Transverse colon (tissue), 4 donors: Measurements from ENCODE around the gene TTC28. TPM values are rescaled to one million over a fixed set of nuclear protein-coding genes. Genes with fewer than 3 reads are reported as not detected.
"Not testable (repeated sequence)": the region's sequence is repeated elsewhere in the genome, so short reads cannot be mapped to it uniquely, and the experiment has no call there.

Experiments
- DNase-seq: peaks from one replicate; pipeline ENCODE4 v3.0.0-alpha.2; 2019
- H3K27ac ChIP-seq, 4 donors: fragments of 200-600 bp; sonication (generic); 2 replicates each; pipeline ENCODE4 v1.5.1; 2016 to 2018; ENCODE audit warnings: inconsistent platforms in 4 of 4
- H3K27me3 ChIP-seq: fragments of 200-600 bp; sonication (generic); 2 replicates; pipeline ENCODE4 v1.5.1; 2017; ENCODE audit warnings: inconsistent platforms
- H3K36me3 ChIP-seq, 4 donors: fragments of 200-600 bp; sonication (generic); 2 replicates each; pipeline ENCODE4 v1.5.1; 2017 to 2019; ENCODE audit warnings: inconsistent platforms in 4 of 4
- H3K4me1 ChIP-seq, 4 donors: fragments of 200-600 bp; sonication (generic); 2 replicates each; pipeline ENCODE4 v1.5.1; 2017 to 2020; ENCODE audit warnings: inconsistent platforms in 4 of 4
- H3K4me3 ChIP-seq, 4 donors: fragments of 200-600 bp; sonication (generic); 1 replicate in 1 of 4; 2 replicates in 3 of 4; pipeline versions ENCODE4 v1.5.1 to v1.6.1; 2017 to 2019; ENCODE audit warnings: inconsistent platforms in 4 of 4
- H3K9me3 ChIP-seq, 2 donors: fragments of 200-600 bp; sonication (generic); 2 replicates each; pipeline ENCODE4 v1.5.1; 2017 to 2019; ENCODE audit warnings: inconsistent platforms in 2 of 2
- EP300 ChIP-seq: sonication (generic); formaldehyde crosslinking; IDR thresholded peaks from one replicate; pipeline ENCODE4 v1.6.1; 2017; ENCODE audit warnings: antibody characterized with exemption, low read depth
- POLR2A ChIP-seq: fragments of 450-650 bp; IDR thresholded peaks from one replicate; pipeline ENCODE4 v1.6.1; 2016; ENCODE audit warnings: antibody characterized with exemption, mild to moderate bottlenecking, moderate library complexity
- POLR2AphosphoS5 ChIP-seq, 3 donors: sonication (generic); formaldehyde crosslinking; IDR thresholded peaks; one replicate each; pipeline ENCODE4 v1.6.1; 2016; ENCODE audit warnings: antibody characterized with exemption in 3 of 3
- WGBS, 2 donors: methylation state at CpG; one replicate each; pipeline ENCODE4 v1.1.5; 2018; ENCODE audit warnings: low coverage in 1 of 2; 5-methylcytosine and 5-hydroxymethylcytosine counted together
- in situ Hi-C, 4 donors: fragments of 200-750 bp; cut with MboI; loops; one replicate each; pipeline versions ENCODE4 v1.15.0 to v1.15.1; 2017; ENCODE audit warnings: low sequenced_read_pairs in 3 of 4, low pct_ligation_motif_present in 1 of 4, low pct_unique_long_range_greater_than_20kb in 1 of 4
- intact Hi-C: fragments of 100-400 bp; cut with DNase I; formaldehyde crosslinking; loops from one replicate; pipeline ENCODE4 v1.15.1; 2023; ENCODE audit warnings: low total_unique reads
- total RNA-seq, 4 donors: library from RNA; depleted of rRNA; stranded (reverse); fragments of >200 nt; gene quantifications; one replicate each; pipeline ENCODE4 v1.1.0, GENCODE V29; 2016
- TF ChIP-seq, protein P1 (sequence below), 5 experiments: fragments of 200-600 bp in 3 of 5; fragments of 450-650 bp in 2 of 5; sonication (generic) in 3 of 5; IDR thresholded peaks; 1 replicate in 2 of 5; 2 replicates in 3 of 5; pipeline ENCODE4 v1.5.1; 2016 to 2017; ENCODE audit warnings: antibody characterized with exemption in 5 of 5, inconsistent platforms in 3 of 5, mild to moderate bottlenecking in 2 of 5, moderate library complexity in 1 of 5

The TTC28 gene
- total RNA-seq, 4 donors from 2014 or later = 7.6 to 84.2 (median 12.4) TPM

DNA sequence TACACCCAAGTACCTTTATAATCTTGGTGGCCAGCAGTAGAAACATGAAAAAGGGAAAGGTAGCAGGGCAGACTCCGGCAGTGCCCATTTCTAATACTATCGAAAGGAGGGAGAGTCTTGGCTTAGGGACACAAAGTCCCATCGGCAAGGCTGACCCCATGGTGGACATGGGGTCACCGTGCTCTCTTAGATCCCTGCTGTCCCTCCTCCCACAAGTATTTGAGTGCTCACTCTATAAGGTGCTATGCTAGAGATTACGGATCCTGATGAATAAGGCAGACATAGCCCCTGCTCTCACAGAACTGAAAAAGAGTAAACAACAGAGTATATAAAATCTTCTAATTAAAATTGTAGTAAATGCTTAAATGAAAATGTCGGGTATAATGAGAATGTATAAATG, 588.2 kb downstream of the TTC28 start:
- no peak for DNase-seq
- in situ Hi-C loops = no loop called here
- Histone ChIP-seq H3K27me3 (no peaks in the 10 kb centered on the region), H3K4me3 (no peak overlapping the region), H3K9me3 (no peaks in the 10 kb centered on the region), H3K4me1 (no peaks in the 10 kb centered on the region), H3K27ac (no peak overlapping the region), H3K36me3 (no peaks in the 10 kb centered on the region)
- 88 to 96% methylated on average over 1 to 6 of the region's 6 CpGs for WGBS, 2 donors
- TF ChIP-seq EP300 (no peak), POLR2A (no peak), POLR2AphosphoS5 (IDR thresholded peaks at IDR 0.05) (no peak)
- TF ChIP-seq, protein P1, sequence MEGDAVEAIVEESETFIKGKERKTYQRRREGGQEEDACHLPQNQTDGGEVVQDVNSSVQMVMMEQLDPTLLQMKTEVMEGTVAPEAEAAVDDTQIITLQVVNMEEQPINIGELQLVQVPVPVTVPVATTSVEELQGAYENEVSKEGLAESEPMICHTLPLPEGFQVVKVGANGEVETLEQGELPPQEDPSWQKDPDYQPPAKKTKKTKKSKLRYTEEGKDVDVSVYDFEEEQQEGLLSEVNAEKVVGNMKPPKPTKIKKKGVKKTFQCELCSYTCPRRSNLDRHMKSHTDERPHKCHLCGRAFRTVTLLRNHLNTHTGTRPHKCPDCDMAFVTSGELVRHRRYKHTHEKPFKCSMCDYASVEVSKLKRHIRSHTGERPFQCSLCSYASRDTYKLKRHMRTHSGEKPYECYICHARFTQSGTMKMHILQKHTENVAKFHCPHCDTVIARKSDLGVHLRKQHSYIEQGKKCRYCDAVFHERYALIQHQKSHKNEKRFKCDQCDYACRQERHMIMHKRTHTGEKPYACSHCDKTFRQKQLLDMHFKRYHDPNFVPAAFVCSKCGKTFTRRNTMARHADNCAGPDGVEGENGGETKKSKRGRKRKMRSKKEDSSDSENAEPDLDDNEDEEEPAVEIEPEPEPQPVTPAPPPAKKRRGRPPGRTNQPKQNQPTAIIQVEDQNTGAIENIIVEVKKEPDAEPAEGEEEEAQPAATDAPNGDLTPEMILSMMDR (IDR thresholded peaks at IDR 0.05) = no peak
- intact Hi-C loops = no loop called here

DNA sequence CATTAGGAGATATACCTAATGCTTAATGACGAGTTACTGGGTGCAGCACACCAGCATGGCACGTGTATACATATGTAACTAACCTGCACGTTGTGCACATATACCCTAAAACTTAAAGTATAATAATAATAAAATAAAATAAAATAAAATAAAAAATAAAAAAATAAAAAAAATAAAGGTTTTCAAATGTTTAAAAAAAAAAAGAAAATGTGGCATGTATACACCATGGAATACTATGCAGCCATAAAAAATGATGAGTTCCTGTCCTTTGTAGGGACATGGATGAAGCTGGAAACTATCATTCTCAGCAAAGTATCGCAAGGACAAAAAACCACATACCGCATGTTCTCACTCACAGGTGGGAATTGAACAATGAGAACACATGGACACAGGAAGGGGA, 590.1 kb downstream of the TTC28 start:
- H3K36me3 ChIP-seq, H3K27ac ChIP-seq, H3K4me1 ChIP-seq, H3K4me3 ChIP-seq, DNase-seq, H3K9me3 ChIP-seq, H3K27me3 ChIP-seq, intact Hi-C loops, in situ Hi-C loops: not testable (repeated sequence)
- 94 to 100% methylated on average over 5 of the region's 5 CpGs for WGBS, 2 donors

DNA sequence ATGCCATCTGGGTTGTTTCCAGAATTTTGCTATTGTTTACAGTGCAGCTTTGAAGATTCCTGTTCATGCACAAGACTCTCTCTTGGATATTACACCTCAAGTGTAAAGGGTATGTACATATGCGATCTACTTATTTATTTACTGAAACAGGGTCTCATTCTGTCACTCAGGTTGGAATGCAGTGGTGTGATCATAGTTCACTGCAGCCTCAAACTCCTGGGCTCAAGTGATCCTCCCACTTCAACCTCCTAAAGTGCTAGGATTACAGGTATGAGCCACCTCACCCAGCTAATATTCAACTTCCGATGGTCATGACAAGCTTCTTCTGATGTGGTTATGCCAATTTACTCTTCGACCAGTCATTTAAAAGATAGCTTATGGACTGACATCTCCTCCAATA, 602.5 kb downstream of the TTC28 start:
- H3K4me1 ChIP-seq = peaks cover 5 to 15% (median 10%) of the 10 kb centered on the region in 4 donors
- intact Hi-C loops (no loop called here), in situ Hi-C loops (no loop called here)
- TF ChIP-seq POLR2AphosphoS5 (IDR thresholded peaks at IDR 0.05) (no peak), EP300 (no peak), POLR2A (no peak)
- TF ChIP-seq, protein P1 (IDR thresholded peaks at IDR 0.05) = no peak
- no peaks in the 10 kb centered on the region for H3K9me3 ChIP-seq
- 76 to 89% methylated on average over 3 of the region's 3 CpGs for WGBS, 2 donors
- no peak overlapping the region for H3K4me3 ChIP-seq
- no peaks in the 10 kb centered on the region for H3K36me3 ChIP-seq
- DNase-seq = no peak
- H3K27me3 ChIP-seq = no peaks in the 10 kb centered on the region
- H3K27ac ChIP-seq = no peak overlapping the region

DNA sequence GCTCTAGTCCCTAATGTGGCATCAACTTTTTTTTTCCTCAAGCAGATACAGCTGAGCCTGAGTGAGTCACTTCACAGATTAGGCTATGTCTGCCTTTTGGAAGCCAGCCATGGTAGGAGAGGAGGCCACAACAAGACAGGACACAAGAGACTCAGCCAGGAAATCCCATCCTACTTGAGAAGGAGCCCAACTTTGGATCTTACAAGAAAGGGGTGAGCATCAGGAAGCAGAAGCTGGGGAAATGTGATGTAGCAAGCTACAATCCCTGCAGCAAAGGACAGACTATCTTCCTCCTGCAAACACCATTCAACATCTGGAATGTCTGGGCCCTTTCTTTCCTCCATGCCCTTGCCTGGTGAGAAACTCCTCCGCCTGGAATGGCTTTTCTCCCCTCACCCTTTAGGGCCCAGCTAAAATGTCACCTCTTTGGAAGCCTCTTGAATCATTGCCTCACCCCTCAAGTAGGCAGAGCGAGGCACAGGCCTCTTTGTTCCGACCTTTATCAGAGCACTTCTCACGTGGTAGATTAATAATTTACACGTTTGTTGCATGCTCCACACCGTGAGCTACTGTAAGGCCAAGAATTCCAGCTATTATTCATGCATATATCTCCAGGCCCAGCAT, 604.2 kb downstream of the TTC28 start:
- no peaks in the 10 kb centered on the region for H3K36me3 ChIP-seq
- 33 to 34% methylated on average over 6 of the region's 6 CpGs for WGBS, 2 donors
- intact Hi-C loops (no loop called here), in situ Hi-C loops (no loop called here)
- H3K4me1 ChIP-seq = peaks cover 5 to 15% (median 10%) of the 10 kb centered on the region in 4 donors
- H3K27ac ChIP-seq = no peak overlapping the region
- peak; percentile 8 for DNase-seq
- TF ChIP-seq POLR2A = no peak
- TF ChIP-seq EP300 = no peak
- TF ChIP-seq POLR2AphosphoS5 (IDR thresholded peaks at IDR 0.05) = no peak
- TF ChIP-seq, protein P1 (IDR thresholded peaks at IDR 0.05) = no peak
- H3K9me3 ChIP-seq = no peaks in the 10 kb centered on the region
- H3K27me3 ChIP-seq = no peaks in the 10 kb centered on the region
- H3K4me3 ChIP-seq = no peak overlapping the region

DNA sequence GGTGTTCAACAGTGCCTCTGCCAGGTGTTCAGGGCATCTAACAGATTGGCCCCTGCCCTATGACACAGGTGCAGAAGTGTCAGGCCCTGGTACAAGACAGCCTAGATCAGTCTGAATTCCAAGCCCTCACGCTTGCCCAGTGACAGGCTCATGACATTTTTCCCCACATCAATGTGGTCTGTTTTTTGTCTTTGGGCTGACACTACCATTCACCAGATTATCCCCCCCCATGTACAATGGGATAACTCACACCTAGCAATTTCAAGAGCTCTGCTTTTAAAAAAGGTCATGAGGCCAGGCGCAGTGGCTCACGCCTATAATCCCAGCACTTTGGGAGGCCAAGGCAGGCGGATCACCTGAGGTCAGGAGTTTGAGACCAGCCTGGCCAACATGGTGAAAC, 605.1 kb downstream of the TTC28 start:
- Histone ChIP-seq H3K4me3 (no peak overlapping the region), H3K27me3 (no peaks in the 10 kb centered on the region), H3K36me3 (no peaks in the 10 kb centered on the region), H3K9me3 (no peaks in the 10 kb centered on the region), H3K27ac (no peak overlapping the region), H3K4me1 (peaks cover 5 to 15% (median 10%) of the 10 kb centered on the region in 4 donors)
- in situ Hi-C loops (loop anchor here in 3 of 4 donors (25.0 kb wide), 3 partner anchors 363 to 963 kb away; no protein-coding TSS in a partner anchor), intact Hi-C loops (no loop called here)
- TF ChIP-seq, protein P1 (IDR thresholded peaks at IDR 0.05) = no peak
- TF ChIP-seq EP300 (no peak), POLR2AphosphoS5 (IDR thresholded peaks at IDR 0.05) (no peak), POLR2A (no peak)
- no peak for DNase-seq
- 95% methylated on average over 4 of the region's 4 CpGs; no CpG with 5 or more reads in 1 of the 2 donors for WGBS, 2 donors
